Uterus (tissue), 4 donors: ENCODE results near the gene SPRR3. TPM values are rescaled to one million over a fixed set of nuclear protein-coding genes. Genes with fewer than 3 reads are reported as not detected.

Experiments
- small RNA-seq: library from RNA; depleted of rRNA; stranded (forward); fragments of <200 nt; gene quantifications from one replicate; pipeline ENCODE3, GENCODE V24; 2016
- total RNA-seq, 4 donors: library from RNA; depleted of rRNA in 3 of 4; stranded (reverse); fragments of >200 nt in 3 of 4; gene quantifications; one replicate each; pipeline versions ENCODE4 v1.1.0 to v1.2.4, GENCODE V29; 2014 to 2023
- donor health status: DM: yes; HTN: yes; CAD: no.

SPRR3 gene
- total RNA-seq, 4 donors from 2014 or later: 0.69 to 0.70 TPM; not detected in 2

Small RNA genes within 50 kb of the gene (small RNA-seq; reads per million reads assigned to genes)
- gene AL356867.1 (not detected), gene RF00322 (not detected), gene SPRR1A (not detected)

Other genes with a start within 250 kb of the SPRR3 start
- gene KPRP, start 243.7 kb upstream of the SPRR3 start, total RNA-seq: not detected
- gene LCE1F, start 226.6 kb upstream of the SPRR3 start, total RNA-seq: not detected
- gene LCE1E, start 215.5 kb upstream of the SPRR3 start, total RNA-seq: not detected
- not detected for gene LCE1D, start 205.0 kb upstream of the SPRR3 start, total RNA-seq
- gene LCE1C, start 195.1 kb upstream of the SPRR3 start, total RNA-seq: not detected
- not detected for gene LCE1B, start 189.8 kb upstream of the SPRR3 start, total RNA-seq
- gene LCE1A, start 174.3 kb upstream of the SPRR3 start, total RNA-seq: not detected
- not detected for gene LCE6A, start 158.9 kb upstream of the SPRR3 start, total RNA-seq
- not detected for gene LCE7A, start 141.8 kb upstream of the SPRR3 start, total RNA-seq
- gene SMCP, start 123.4 kb upstream of the SPRR3 start, total RNA-seq: not detected
- gene IVL, start 93.2 kb upstream of the SPRR3 start, total RNA-seq: not detected
- not detected for gene SPRR5, start 54.5 kb upstream of the SPRR3 start, total RNA-seq
- gene SPRR4, start 31.1 kb upstream of the SPRR3 start, total RNA-seq: not detected
- not detected for gene SPRR1A, start 17.7 kb upstream of the SPRR3 start, total RNA-seq
- not detected for gene SPRR1B, start 29.5 kb downstream of the SPRR3 start, total RNA-seq
- not detected for gene SPRR2D, start 39.4 kb downstream of the SPRR3 start, total RNA-seq
- gene SPRR2A, start 55.8 kb downstream of the SPRR3 start, total RNA-seq: under 1 TPM in 1 of 4 donors, not detected in 3; 0.67 TPM
- gene SPRR2B, start 69.9 kb downstream of the SPRR3 start, total RNA-seq: not detected
- not detected for gene SPRR2E, start 92.8 kb downstream of the SPRR3 start, total RNA-seq
- 1 to 10 TPM in 1 of 4 donors, not detected in 3; 2.8 TPM for gene SPRR2F, start 111.8 kb downstream of the SPRR3 start, total RNA-seq
- gene SPRR2G, start 149.1 kb downstream of the SPRR3 start, total RNA-seq: not detected
- gene LELP1, start 201.7 kb downstream of the SPRR3 start, total RNA-seq: not detected
- gene PRR9, start 215.8 kb downstream of the SPRR3 start, total RNA-seq: not detected